HCT116 (cell line): ENCODE measurements around the gene TMTC1. TPM values are rescaled to one million over a fixed set of nuclear protein-coding genes. Genes with fewer than 3 reads are reported as not detected.

Experiments
- ATAC-seq: fragments of 200-7000 bp; cut with Tn5 transposase; 2 replicates; pipeline ENCODE4 v1.9.1; 2020; ENCODE audit warnings: mild to moderate bottlenecking, moderate library complexity
- BruUV-seq: library from RNA; stranded (reverse); fragments of 400-500 nt; replicated peaks from 2 replicates; lab custom pipeline; 2021; lab: Mats Ljungman, UMichigan
- CTCF ChIA-PET: fragments of 300-600 bp; sonication (Branson Sonifier 250); formaldehyde crosslinking; loops from one replicate; lab custom pipeline; 2021; ENCODE audit warnings: antibody characterized with exemption; lab: Charles Lee
- POLR2A ChIA-PET: fragments of 300-600, 350-600 bp; sonication (Branson Sonifier 250); formaldehyde crosslinking; loops from one replicate; lab custom pipeline; 2021; ENCODE audit warnings: antibody characterized with exemption; lab: Charles Lee
- RAD21 ChIA-PET, 2 experiments: fragments of 300-600 bp; sonication (Branson Sonifier 250); formaldehyde crosslinking; loops; one replicate each; lab custom pipeline; 2023; ENCODE audit warnings: low total read pairs in 2 of 2; ENCODE audit not compliant: uncharacterized antibody in 2 of 2, unreplicated experiment in 2 of 2, low non-redundant PET in 1 of 2; lab: Charles Lee
- DNase-seq: peaks from one replicate; pipeline ENCODE4 v3.0.0-alpha.2; 2010; ENCODE audit warnings: low read depth, low spot score
- H2AFZ ChIP-seq: fragments of 200-600 bp; shearing (Covaris generic), sonication (generic); 2 replicates; pipeline ENCODE4 v1.6.1; 2017; ENCODE audit warnings: low read depth, mixed run types, mixed read lengths, antibody characterized with exemption, low read length; ENCODE audit not compliant: poor library complexity, severe bottlenecking
- H3K27ac ChIP-seq: 2 replicates; pipeline ENCODE4 v1.5.1; 2012; ENCODE audit warnings: low read depth, low read length
- H3K27me3 ChIP-seq: fragments of 200-600 bp; sonication (generic); 2 replicates; pipeline ENCODE4 v1.6.1; 2016; ENCODE audit warnings: mixed run types, low read length, mixed read lengths; ENCODE audit not compliant: insufficient read depth
- H3K36me3 ChIP-seq, 2 experiments: fragments of 200-500 bp in 1 of 2; fragments of 200-600 bp in 1 of 2; sonication (Bioruptor generic) in 1 of 2; sonication (generic) in 1 of 2; 2 replicates each; pipeline versions ENCODE4 v1.5.1 to v1.6.1; 2014 to 2016; ENCODE audit warnings: low read length in 2 of 2, inconsistent platforms in 1 of 2, mixed read lengths in 1 of 2, mixed run types in 1 of 2; ENCODE audit not compliant: insufficient read depth in 2 of 2, control insufficient read depth in 1 of 2
- H3K4me1 ChIP-seq, 2 experiments: fragments of 200-600 bp in 1 of 2; sonication (generic) in 1 of 2; 2 replicates each; pipeline versions ENCODE4 v1.5.1 to v1.6.1; 2012 to 2017; ENCODE audit warnings: low read length in 2 of 2, inconsistent platforms in 1 of 2, mild to moderate bottlenecking in 1 of 2, mixed read lengths in 1 of 2, mixed run types in 1 of 2, moderate library complexity in 1 of 2; ENCODE audit not compliant: insufficient read depth in 2 of 2, control insufficient read depth in 1 of 2
- H3K4me2 ChIP-seq: fragments of 200-600 bp; sonication (generic); 2 replicates; pipeline ENCODE4 v1.6.1; 2017; ENCODE audit warnings: mixed run types, low read length, mixed read lengths
- H3K4me3 ChIP-seq, 2 experiments: fragments of 200-600 bp in 1 of 2; sonication (generic) in 1 of 2; replicated peaks in 1 of 2; 2 replicates each; pipeline ENCODE4 v1.5.1; 2011 to 2016; ENCODE audit warnings: low read length in 2 of 2, control low read depth in 1 of 2, low read depth in 1 of 2, mild to moderate bottlenecking in 1 of 2, mixed read lengths in 1 of 2, mixed run types in 1 of 2
- H3K79me2 ChIP-seq: fragments of 200-600 bp; sonication (generic); 2 replicates; pipeline ENCODE4 v1.6.1; 2017; ENCODE audit warnings: mild to moderate bottlenecking, mixed run types, low read length, moderate library complexity, mixed read lengths; ENCODE audit not compliant: insufficient read depth
- H3K9ac ChIP-seq: fragments of 200-600 bp; sonication (generic); 2 replicates; pipeline ENCODE4 v1.6.1; 2016; ENCODE audit warnings: low read length, mixed read lengths
- H3K9me2 ChIP-seq: fragments of 200-600 bp; sonication (generic), shearing (Covaris generic); 2 replicates; pipeline ENCODE4 v1.6.1; 2017; ENCODE audit warnings: mixed run types, mild to moderate bottlenecking, moderate library complexity; ENCODE audit not compliant: insufficient read depth
- H3K9me3 ChIP-seq, 2 experiments: fragments of 200-500 bp in 1 of 2; fragments of 200-600 bp in 1 of 2; sonication (Bioruptor generic) in 1 of 2; sonication (generic) in 1 of 2; 2 replicates each; pipeline ENCODE4 v1.6.1; 2014 to 2017; ENCODE audit warnings: low read length in 2 of 2, mixed read lengths in 2 of 2, inconsistent platforms in 1 of 2, low read depth in 1 of 2, mild to moderate bottlenecking in 1 of 2, mixed run types in 1 of 2, moderate library complexity in 1 of 2; ENCODE audit not compliant: control insufficient read depth in 1 of 2, insufficient read depth in 1 of 2
- H4K20me1 ChIP-seq: fragments of 200-600 bp; sonication (generic), shearing (Covaris generic); 2 replicates; pipeline ENCODE4 v1.6.1; 2017; ENCODE audit warnings: mixed run types, mild to moderate bottlenecking, moderate library complexity; ENCODE audit not compliant: insufficient read depth
- ATF3 ChIP-seq: IDR thresholded peaks from 2 replicates; pipeline ENCODE4 v1.6.1; 2012
- CTCF ChIP-seq, 3 experiments: fragments of 200-600 bp in 1 of 3; sonication (generic) in 1 of 3; IDR thresholded peaks in 2 of 3; conservative IDR thresholded peaks in 1 of 3; 2 replicates each; pipeline ENCODE4 v1.5.1; 2012 to 2017; ENCODE audit warnings: low read depth in 2 of 3, low read length in 2 of 3, antibody characterized with exemption in 1 of 3, borderline replicate concordance in 1 of 3, control low read depth in 1 of 3, mild to moderate bottlenecking in 1 of 3, mixed read lengths in 1 of 3, mixed run types in 1 of 3, moderate library complexity in 1 of 3; ENCODE audit not compliant: insufficient read depth in 1 of 3
- EZH2phosphoT487 ChIP-seq: fragments of 200-600 bp; IDR thresholded peaks from 2 replicates; pipeline ENCODE4 v1.6.1; 2018; ENCODE audit warnings: antibody characterized with exemption, borderline replicate concordance
- FOSL1 ChIP-seq: IDR thresholded peaks from 2 replicates; pipeline ENCODE4 v1.6.1; 2012; ENCODE audit warnings: low read depth
- MAX ChIP-seq: IDR thresholded peaks from 2 replicates; pipeline ENCODE4 v1.6.1; 2012
- POLR2AphosphoS5 ChIP-seq: IDR thresholded peaks from 2 replicates; pipeline ENCODE4 v1.6.1; 2011; ENCODE audit warnings: mild to moderate bottlenecking, low read depth, low read length, moderate library complexity
- RAD21 ChIP-seq: IDR thresholded peaks from 2 replicates; pipeline ENCODE4 v1.6.1; 2012; ENCODE audit warnings: low read depth, mild to moderate bottlenecking
- SIN3A ChIP-seq: IDR thresholded peaks from 2 replicates; pipeline ENCODE4 v1.6.1; 2012; ENCODE audit warnings: low read depth
- SP1 ChIP-seq: IDR thresholded peaks from 2 replicates; pipeline ENCODE4 v1.6.1; 2012; ENCODE audit warnings: low read depth
- SRF ChIP-seq: IDR thresholded peaks from 2 replicates; pipeline ENCODE4 v1.6.1; 2012; ENCODE audit warnings: low read depth
- TCF7L2 ChIP-seq: IDR thresholded peaks from 2 replicates; pipeline ENCODE4 v1.7.0; 2011; ENCODE audit warnings: borderline replicate concordance, inconsistent platforms; ENCODE audit not compliant: insufficient read depth, insufficient read length; ENCODE audit errors: extremely low read depth
- YY1 ChIP-seq: IDR thresholded peaks from 2 replicates; pipeline ENCODE4 v1.6.1; 2011; ENCODE audit warnings: low read length, low read depth, moderate library complexity, mild to moderate bottlenecking; ENCODE audit not compliant: insufficient replicate concordance; ENCODE audit errors: extremely low read depth
- ZBTB33 ChIP-seq: IDR thresholded peaks from 2 replicates; pipeline ENCODE4 v1.6.1; 2011; ENCODE audit warnings: mild to moderate bottlenecking, low read length, moderate library complexity; ENCODE audit not compliant: insufficient replicate concordance; ENCODE audit errors: extremely low read depth
- intact Hi-C: fragments of 100-400 bp; cut with micrococcal nuclease; formaldehyde crosslinking; loops from 2 replicates; pipeline ENCODE4 v1.10.0; 2022
- total RNA-seq: library from RNA; stranded (reverse); gene quantifications from one replicate; pipeline ENCODE4 v1.2.1, GENCODE V29; 2021; ENCODE audit not compliant: unreplicated experiment

The TMTC1 gene
- total RNA-seq, 1 experiment from 2014 or later: 2.0 TPM

GRCh38 chr12:29682088-29682487, 101.7 kb downstream of the TMTC1 start:
- Histone ChIP-seq H3K27me3 (no peaks in the 10 kb centered on the region; the same call in 1 of the 2 replicates), H3K9ac (no peak overlapping the region), H3K4me1 (no peaks in the 10 kb centered on the region), H3K27ac (no peak overlapping the region), H4K20me1 (no peaks in the 10 kb centered on the region), H3K9me2 (no peaks in the 10 kb centered on the region), H3K4me3 (no peak overlapping the region), H3K9me3 (no peaks in the 10 kb centered on the region), H3K36me3 (no peaks in the 10 kb centered on the region), H2AFZ (no peak overlapping the region), H3K4me2 (no peak overlapping the region), H3K79me2 (no peaks in the 10 kb centered on the region)
- intact Hi-C loops: no loop called here
- CTCF ChIA-PET: no interaction called here
- DNase-seq (no peak), ATAC-seq (no peak)
- TF ChIP-seq CTCF (IDR thresholded peaks at IDR 0.05 in 2 of 3, conservative IDR thresholded peaks at IDR 0.05 in 1 of 3; ENCODE audit: borderline replicate concordance in 1 of 3, insufficient read depth in 1 of 3, low read depth in 2 of 3, low read length in 2 of 3) (no peak), ATF3 (no peak), RAD21 (no peak), SRF (no peak), SP1 (no peak), EZH2phosphoT487 (no peak), SIN3A (no peak), FOSL1 (no peak), ZBTB33 (no peak), MAX (no peak), TCF7L2 (no peak), POLR2AphosphoS5 (no peak), YY1 (no peak)
- no TSS peak for BruUV-seq
- POLR2A ChIA-PET: no interaction called here
- RAD21 ChIA-PET: no interaction called here
